ENCODE results near the gene MYL7. TPM values are rescaled to one million over a fixed set of nuclear protein-coding genes. Genes with fewer than 3 reads are reported as not detected.
"Not testable (repeated sequence)": the region's sequence is repeated elsewhere in the genome, so short reads cannot be mapped to it uniquely, and the experiment has no call there.

The MYL7 gene
- total and polyA plus RNA-seq, 9 donors: 0.70 to 13.0 (median 6.8) TPM

GRCh38 chr7:44131173-44132029, 9.7 kb downstream of the MYL7 start:
- peak; percentile 54 for DNase-seq
- WGBS (ENCODE audit: insufficient coverage): 61% methylated on average over 5 of the region's 12 CpGs
- no peak overlapping the region for H3K4me3 ChIP-seq (ENCODE audit: low read length)
- H3K36me3 ChIP-seq (ENCODE audit: control insufficient read depth, insufficient read depth, low read length): no peaks in the 10 kb centered on the region
- peaks cover 37% of the 10 kb centered on the region for H3K4me1 ChIP-seq (ENCODE audit: control insufficient read depth, insufficient read depth, low read length)
- no peaks in the 10 kb centered on the region for H3K9me3 ChIP-seq (replicated peaks; ENCODE audit: control insufficient read depth, low read depth, low read length)
- H3K27ac ChIP-seq (ENCODE audit: low read length): peak overlapping the region; percentile 88
- H3K27me3 ChIP-seq (ENCODE audit: control insufficient read depth, insufficient read depth, low read length): peaks cover 2% of the 10 kb centered on the region

GRCh38 chr7:44128721-44129582, 12.2 kb downstream of the MYL7 start:
- Histone ChIP-seq H3K36me3 (ENCODE audit: control insufficient read depth, insufficient read depth, low read length) (no peaks in the 10 kb centered on the region), H3K27ac (ENCODE audit: low read length) (no peak overlapping the region), H3K9me3 (replicated peaks; ENCODE audit: control insufficient read depth, low read depth, low read length) (no peaks in the 10 kb centered on the region), H3K4me3 (ENCODE audit: low read length) (no peak overlapping the region), H3K27me3 (ENCODE audit: control insufficient read depth, insufficient read depth, low read length) (no peaks in the 10 kb centered on the region), H3K4me1 (ENCODE audit: control insufficient read depth, insufficient read depth, low read length) (peaks cover 42% of the 10 kb centered on the region)
- no peak for DNase-seq
- 73% methylated on average over 4 of the region's 6 CpGs for WGBS (ENCODE audit: insufficient coverage)

- H3K4me3 ChIP-seq (ENCODE audit: low read length): no peak overlapping the region
- no peak for DNase-seq
- no peak overlapping the region for H3K27ac ChIP-seq (ENCODE audit: low read length)
- no peaks in the 10 kb centered on the region for H3K9me3 ChIP-seq (replicated peaks; ENCODE audit: control insufficient read depth, low read depth, low read length)
- no peaks in the 10 kb centered on the region for H3K36me3 ChIP-seq (ENCODE audit: control insufficient read depth, insufficient read depth, low read length)
- peaks cover 41% of the 10 kb centered on the region for H3K4me1 ChIP-seq (ENCODE audit: control insufficient read depth, insufficient read depth, low read length)
- no peaks in the 10 kb centered on the region for H3K27me3 ChIP-seq (ENCODE audit: control insufficient read depth, insufficient read depth, low read length)
Observed at GRCh38 chr7:44127161-44127560, 14.0 kb downstream of the MYL7 start.

GRCh38 chr7:44126574-44126973, 14.6 kb downstream of the MYL7 start:
- not testable (repeated sequence) for H3K9me3 ChIP-seq (replicated peaks; ENCODE audit: control insufficient read depth, low read depth, low read length); H3K27me3 ChIP-seq (ENCODE audit: control insufficient read depth, insufficient read depth, low read length); H3K27ac ChIP-seq (ENCODE audit: low read length); DNase-seq; H3K36me3 ChIP-seq (ENCODE audit: control insufficient read depth, insufficient read depth, low read length); H3K4me3 ChIP-seq (ENCODE audit: low read length)
- 100% methylated on average over 2 of the region's 4 CpGs for WGBS (ENCODE audit: insufficient coverage)
- H3K4me1 ChIP-seq (ENCODE audit: control insufficient read depth, insufficient read depth, low read length): peaks cover 41% of the 10 kb centered on the region

GRCh38 chr7:44124822-44125202, 16.3 kb downstream of the MYL7 start:
- WGBS (ENCODE audit: insufficient coverage): 92% methylated on average over 3 of the region's 6 CpGs
- DNase-seq: no peak
- peaks cover 43% of the 10 kb centered on the region for H3K4me1 ChIP-seq (ENCODE audit: control insufficient read depth, insufficient read depth, low read length)
- H3K27ac ChIP-seq (ENCODE audit: low read length): no peak overlapping the region
- no peaks in the 10 kb centered on the region for H3K9me3 ChIP-seq (replicated peaks; ENCODE audit: control insufficient read depth, low read depth, low read length)
- H3K27me3 ChIP-seq (ENCODE audit: control insufficient read depth, insufficient read depth, low read length): no peaks in the 10 kb centered on the region
- no peak overlapping the region for H3K4me3 ChIP-seq (ENCODE audit: low read length)
- H3K36me3 ChIP-seq (ENCODE audit: control insufficient read depth, insufficient read depth, low read length): peaks cover 22% of the 10 kb centered on the region

- Histone ChIP-seq H3K27me3 (ENCODE audit: control insufficient read depth, insufficient read depth, low read length) (no peaks in the 10 kb centered on the region), H3K36me3 (ENCODE audit: control insufficient read depth, insufficient read depth, low read length) (peaks cover 29% of the 10 kb centered on the region), H3K27ac (ENCODE audit: low read length) (peak within 1 kb of the TSS; percentile 94), H3K4me1 (ENCODE audit: control insufficient read depth, insufficient read depth, low read length) (peaks cover 41% of the 10 kb centered on the region), H3K4me3 (ENCODE audit: low read length) (peak within 1 kb of the TSS; percentile 58), H3K9me3 (replicated peaks; ENCODE audit: control insufficient read depth, low read depth, low read length) (no peaks in the 10 kb centered on the region)
- peak; percentile 99 for DNase-seq
- WGBS (ENCODE audit: insufficient coverage): under 1% methylated on average over 76 of the region's 86 CpGs
Observed at GRCh38 chr7:44123190-44124003, 17.7 kb downstream of the MYL7 start, which contains the start of gene POLD2. POLD2 (minus strand) TSS chr7:44123548; CDS start chr7:44122053, 1,495 bp downstream.

GRCh38 chr7:44122529-44122928, 18.6 kb downstream of the MYL7 start:
- Histone ChIP-seq H3K4me1 (ENCODE audit: control insufficient read depth, insufficient read depth, low read length) (peaks cover 36% of the 10 kb centered on the region), H3K4me3 (ENCODE audit: low read length) (peak overlapping the region; percentile 58), H3K27me3 (ENCODE audit: control insufficient read depth, insufficient read depth, low read length) (no peaks in the 10 kb centered on the region), H3K27ac (ENCODE audit: low read length) (peak overlapping the region; percentile 74), H3K36me3 (ENCODE audit: control insufficient read depth, insufficient read depth, low read length) (peaks cover 37% of the 10 kb centered on the region), H3K9me3 (replicated peaks; ENCODE audit: control insufficient read depth, low read depth, low read length) (no peaks in the 10 kb centered on the region)
- no peak for DNase-seq
- 9% methylated on average over 1 of the region's 1 CpG for WGBS (ENCODE audit: insufficient coverage)

- WGBS (ENCODE audit: insufficient coverage): 81% methylated on average over 8 of the region's 12 CpGs
- H3K9me3 ChIP-seq (replicated peaks; ENCODE audit: control insufficient read depth, low read depth, low read length): no peaks in the 10 kb centered on the region
- H3K4me1 ChIP-seq (ENCODE audit: control insufficient read depth, insufficient read depth, low read length): peaks cover 36% of the 10 kb centered on the region
- peaks cover 44% of the 10 kb centered on the region for H3K36me3 ChIP-seq (ENCODE audit: control insufficient read depth, insufficient read depth, low read length)
- no peak for DNase-seq
- H3K4me3 ChIP-seq (ENCODE audit: low read length): no peak overlapping the region
- H3K27ac ChIP-seq (ENCODE audit: low read length): no peak overlapping the region
- H3K27me3 ChIP-seq (ENCODE audit: control insufficient read depth, insufficient read depth, low read length): no peaks in the 10 kb centered on the region
Observed at GRCh38 chr7:44121761-44122420, 19.2 kb downstream of the MYL7 start.

GRCh38 chr7:44120395-44120794, 20.7 kb downstream of the MYL7 start:
- no peak overlapping the region for H3K27ac ChIP-seq (ENCODE audit: low read length)
- peaks cover 51% of the 10 kb centered on the region for H3K4me1 ChIP-seq (ENCODE audit: control insufficient read depth, insufficient read depth, low read length)
- no peaks in the 10 kb centered on the region for H3K27me3 ChIP-seq (ENCODE audit: control insufficient read depth, insufficient read depth, low read length)
- 83% methylated on average over 2 of the region's 6 CpGs for WGBS (ENCODE audit: insufficient coverage)
- no peak overlapping the region for H3K4me3 ChIP-seq (ENCODE audit: low read length)
- no peak for DNase-seq
- H3K36me3 ChIP-seq (ENCODE audit: control insufficient read depth, insufficient read depth, low read length): peaks cover 58% of the 10 kb centered on the region
- no peaks in the 10 kb centered on the region for H3K9me3 ChIP-seq (replicated peaks; ENCODE audit: control insufficient read depth, low read depth, low read length)

All from muscle of leg (tissue), 11 donors.